ENCODE results near the gene IRX4. TPM values are rescaled to one million over a fixed set of nuclear protein-coding genes. Genes with fewer than 3 reads are reported as not detected.

IRX4 gene
- total and polyA plus RNA-seq, 2 of the 4 experiments (the other 2 are of a cell fraction), result not detected

GRCh38 chr5:1844708-1845436 is 37.9 kb downstream of the IRX4 start:
- no peak overlapping the region for H2BK15ac ChIP-seq (ENCODE audit: low read depth, low read length)
- no peak for DNase-seq
- no peaks in the 10 kb centered on the region for H4K20me1 ChIP-seq (ENCODE audit: insufficient read depth, low read length)
- no peak overlapping the region for H2AK9ac ChIP-seq (replicated peaks; ENCODE audit: low read depth, low read length, poor library complexity)
- ATAC-seq (ENCODE audit: low read depth), result no peak
- H3K56ac ChIP-seq (ENCODE audit: extremely low read depth, insufficient read depth, low read length), result no peak overlapping the region
- H3K4me3 ChIP-seq (ENCODE audit: insufficient read depth, low read depth, low read length), result no peak overlapping the region
- H2BK5ac ChIP-seq (ENCODE audit: low read depth, low read length, poor library complexity, severe bottlenecking), result no peak overlapping the region
- H3K18ac ChIP-seq (ENCODE audit: low read depth, low read length), result no peak overlapping the region
- H3K4me2 ChIP-seq (ENCODE audit: low read depth, low read length), result no peak overlapping the region
- no peak overlapping the region for H4K91ac ChIP-seq (ENCODE audit: insufficient read depth, low read depth, low read length)
- in situ Hi-C loops (cut with MboI; ENCODE audit: low sequenced_read_pairs), result no loop called here
- H4K5ac ChIP-seq (ENCODE audit: low read depth, low read length), result no peak overlapping the region
- no peak overlapping the region for H2AFZ ChIP-seq (replicated peaks; ENCODE audit: low read length, poor library complexity)
- no peak overlapping the region for H2BK20ac ChIP-seq (ENCODE audit: low read depth, low read length)
- H3K14ac ChIP-seq (replicated peaks; ENCODE audit: low read depth, low read length), result no peak overlapping the region
- no peak overlapping the region for H2BK120ac ChIP-seq (ENCODE audit: low read depth, low read length)
- WGBS, 2 experiments (ENCODE audit: extremely low coverage in 2 of 2, insufficient read length in 1 of 2), result 92% methylated on average over 5 of the region's 5 CpGs; no CpG with 5 or more reads in 1 of the 2 experiments
- no peak overlapping the region for H3K9ac ChIP-seq (ENCODE audit: low read depth, low read length)
- no peak overlapping the region for H2AK5ac ChIP-seq (ENCODE audit: low read depth, low read length)
- no peak overlapping the region for H3K23ac ChIP-seq (ENCODE audit: low read depth, low read length)
- intact Hi-C loops (cut with micrococcal nuclease), result no loop called here
- no peaks in the 10 kb centered on the region for H3K36me3 ChIP-seq (ENCODE audit: control insufficient read depth, insufficient read depth, low read length)
- ChIA-PET CTCF (no interaction called here), POLR2A (ENCODE audit: unreplicated experiment) (no interaction called here)
- no peaks in the 10 kb centered on the region; the same call in 1 of the 2 replicates for H3K9me3 ChIP-seq (ENCODE audit: control insufficient read depth, insufficient read depth, low read length)
- TF ChIP-seq CHD1 (IDR thresholded peaks at IDR 0.05; ENCODE audit: low read depth, low read length) (no peak), RAD21 (IDR thresholded peaks at IDR 0.05; ENCODE audit: low read length) (no peak), BHLHE40 (IDR thresholded peaks at IDR 0.05; ENCODE audit: low read depth, low read length) (no peak), USF2 (IDR thresholded peaks at IDR 0.05; ENCODE audit: low read depth, low read length) (no peak), SMC3 (IDR thresholded peaks at IDR 0.05; ENCODE audit: low read depth, low read length) (no peak), POLR2A (IDR thresholded peaks at IDR 0.05; ENCODE audit: low read depth, low read length) (no peak), FOS (IDR thresholded peaks at IDR 0.05; ENCODE audit: low read depth, low read length) (no peak), CTCF (conservative IDR thresholded peaks at IDR 0.05; ENCODE audit: low read depth, low read length) (no peak), NFE2L2 (IDR thresholded peaks at IDR 0.05; ENCODE audit: low read depth, low read length) (no peak), CEBPB (IDR thresholded peaks at IDR 0.05; ENCODE audit: low read depth, low read length) (no peak), MAZ (IDR thresholded peaks at IDR 0.05; ENCODE audit: borderline replicate concordance, low read depth, low read length) (no peak), MAFK (IDR thresholded peaks at IDR 0.05; ENCODE audit: low read depth, low read length) (no peak), RFX5 (IDR thresholded peaks at IDR 0.05; ENCODE audit: low read depth, low read length) (no peak), MXI1 (IDR thresholded peaks at IDR 0.05; ENCODE audit: borderline replicate concordance, low read depth, low read length) (no peak), RCOR1 (IDR thresholded peaks at IDR 0.05; ENCODE audit: insufficient replicate concordance, low read length) (no peak)
- TF ChIP-seq, protein P1, sequence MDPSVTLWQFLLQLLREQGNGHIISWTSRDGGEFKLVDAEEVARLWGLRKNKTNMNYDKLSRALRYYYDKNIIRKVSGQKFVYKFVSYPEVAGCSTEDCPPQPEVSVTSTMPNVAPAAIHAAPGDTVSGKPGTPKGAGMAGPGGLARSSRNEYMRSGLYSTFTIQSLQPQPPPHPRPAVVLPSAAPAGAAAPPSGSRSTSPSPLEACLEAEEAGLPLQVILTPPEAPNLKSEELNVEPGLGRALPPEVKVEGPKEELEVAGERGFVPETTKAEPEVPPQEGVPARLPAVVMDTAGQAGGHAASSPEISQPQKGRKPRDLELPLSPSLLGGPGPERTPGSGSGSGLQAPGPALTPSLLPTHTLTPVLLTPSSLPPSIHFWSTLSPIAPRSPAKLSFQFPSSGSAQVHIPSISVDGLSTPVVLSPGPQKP (IDR thresholded peaks at IDR 0.05; ENCODE audit: borderline replicate concordance, low read depth, low read length), result no peak
- no peak overlapping the region for H4K8ac ChIP-seq (ENCODE audit: low read depth in 2 of 2, low read length in 2 of 2)
- H3K4ac ChIP-seq (ENCODE audit: low read depth, low read length), result no peak overlapping the region
- H3K79me1 ChIP-seq (ENCODE audit: low read depth in 1 of 2, low read length in 2 of 2), result no peaks in the 10 kb centered on the region
- no peak overlapping the region for H3K27ac ChIP-seq (ENCODE audit: insufficient read depth, low read length)
- BruUV-seq (replicated peaks), result no TSS peak
- H3K27me3 ChIP-seq (ENCODE audit: control insufficient read depth, insufficient read depth, low read length), result peaks cover 31% of the 10 kb centered on the region
- H3K4me1 ChIP-seq (ENCODE audit: control insufficient read depth, insufficient read depth, low read length), result no peaks in the 10 kb centered on the region
- dilution Hi-C loops (cut with HindIII; ENCODE audit: low sequenced_read_pairs, unreplicated experiment), result no loop called here
- H3K9me1 ChIP-seq (ENCODE audit: insufficient read depth, low read length), result no peaks in the 10 kb centered on the region
